Endothelial cell of umbilical vein (primary cell): Measurements from ENCODE around the gene TRIM46. TPM values are rescaled to one million over a fixed set of nuclear protein-coding genes. Genes with fewer than 3 reads are reported as not detected.

Source experiments
- BruUV-seq: library from RNA; stranded (reverse); fragments of 400-500 nt; replicated peaks from 2 replicates; lab custom pipeline; 2021; lab: Mats Ljungman, UMichigan
- CTCF ChIA-PET: fragments of 300-600, 350-600 bp; sonication (Branson Sonifier 250); formaldehyde crosslinking; loops from one replicate; lab custom pipeline; 2021; ENCODE audit warnings: antibody characterized with exemption, inconsistent platforms; lab: Charles Lee
- POLR2A ChIA-PET: fragments of 300-600, 350-600 bp; sonication (Branson Sonifier 250); formaldehyde crosslinking; loops from one replicate; lab custom pipeline; 2021; ENCODE audit warnings: antibody characterized with exemption, inconsistent platforms; lab: Charles Lee
- DNase-seq: peaks from one replicate; pipeline ENCODE4 v3.0.0-alpha.2; 2011; ENCODE audit warnings: low read depth, low spot score
- FAIRE-seq: peaks from 2 replicates; lab custom pipeline; 2011; peaks lifted over from hg19 to GRCh38; lab: Jason Lieb, UNC
- H2AFZ ChIP-seq: 2 replicates; pipeline ENCODE4 v1.6.0; 2012; ENCODE audit warnings: low read depth, low read length, control low read depth, inconsistent platforms
- H3K27ac ChIP-seq: 2 replicates; pipeline ENCODE4 v1.5.1; 2011; ENCODE audit warnings: low read depth, mild to moderate bottlenecking, control low read depth, low read length, moderate library complexity; ENCODE audit not compliant: insufficient read depth
- H3K27me3 ChIP-seq, 2 experiments: 2 replicates each; pipeline versions ENCODE4 v1.6.0 to v1.6.1; 2011; ENCODE audit warnings: low read length in 2 of 2, mixed read lengths in 1 of 2; ENCODE audit not compliant: control insufficient read depth in 2 of 2, insufficient read depth in 2 of 2
- H3K36me3 ChIP-seq, 2 experiments: 2 replicates in 1 of 2; 3 replicates in 1 of 2; pipeline ENCODE4 v1.5.1; 2011; ENCODE audit warnings: low read length in 2 of 2, mild to moderate bottlenecking in 1 of 2, moderate library complexity in 1 of 2; ENCODE audit not compliant: control insufficient read depth in 2 of 2, insufficient read depth in 2 of 2; ENCODE audit errors: extremely low read depth in 1 of 2
- H3K4me1 ChIP-seq: 3 replicates; pipeline ENCODE4 v1.5.1; 2011; ENCODE audit warnings: mild to moderate bottlenecking, low read length; ENCODE audit not compliant: control insufficient read depth, insufficient read depth; ENCODE audit errors: extremely low read depth
- H3K4me2 ChIP-seq: 2 replicates; pipeline ENCODE4 v1.6.1; 2011; ENCODE audit warnings: low read length, control low read depth, mixed read lengths; ENCODE audit not compliant: insufficient read depth
- H3K4me3 ChIP-seq, 3 experiments: fragments of 200-600 bp in 1 of 3; sonication (generic), shearing (Covaris generic) in 1 of 3; replicated peaks in 1 of 3; 2 replicates each; pipeline ENCODE4 v1.5.1; 2011 to 2016; ENCODE audit warnings: control low read depth in 3 of 3, low read length in 3 of 3, mild to moderate bottlenecking in 2 of 3, inconsistent platforms in 1 of 3, low read depth in 1 of 3, moderate library complexity in 1 of 3; ENCODE audit not compliant: insufficient read depth in 1 of 3
- H3K79me2 ChIP-seq: 2 replicates; pipeline ENCODE4 v1.6.0; 2012; ENCODE audit warnings: low read length, inconsistent platforms; ENCODE audit not compliant: control insufficient read depth, insufficient read depth
- H3K9ac ChIP-seq: replicated peaks from 2 replicates; pipeline ENCODE3; 2011; ENCODE audit warnings: low read length, control low read depth; ENCODE audit not compliant: insufficient read depth; ENCODE audit errors: extremely low read depth
- H3K9me1 ChIP-seq: replicated peaks from 3 replicates; pipeline ENCODE4 v1.6.0; 2011; ENCODE audit warnings: mild to moderate bottlenecking, low read length; ENCODE audit not compliant: control insufficient read depth, insufficient read depth; ENCODE audit errors: extremely low read depth
- H3K9me3 ChIP-seq: replicated peaks from 2 replicates; pipeline ENCODE4 v1.5.1; 2012; ENCODE audit warnings: low read length, inconsistent platforms; ENCODE audit not compliant: control insufficient read depth, insufficient read depth
- H4K20me1 ChIP-seq: replicated peaks from 2 replicates; pipeline ENCODE3; 2011; ENCODE audit warnings: mild to moderate bottlenecking, low read length; ENCODE audit not compliant: control insufficient read depth, insufficient read depth; ENCODE audit errors: extremely low read depth
- FOS ChIP-seq: IDR thresholded peaks from 2 replicates; pipeline ENCODE4 v1.6.1; 2011; ENCODE audit warnings: mild to moderate bottlenecking, low read length, moderate library complexity, borderline replicate concordance; ENCODE audit not compliant: insufficient read depth
- JUN ChIP-seq: IDR thresholded peaks from 2 replicates; pipeline ENCODE4 v1.6.1; 2011; ENCODE audit warnings: borderline replicate concordance, low read depth; ENCODE audit not compliant: insufficient read length, insufficient read depth
- MAX ChIP-seq: IDR thresholded peaks from 2 replicates; pipeline ENCODE4 v1.6.1; 2011; ENCODE audit not compliant: insufficient read depth, insufficient read length
- dilution Hi-C: fragments of 300-500 bp; cut with MboI; formaldehyde crosslinking; loops from one replicate; pipeline ENCODE4 v1.15.0; 2019; ENCODE audit warnings: low sequenced_read_pairs; ENCODE audit not compliant: extremely low pct_ligation_motif_present
- intact Hi-C: fragments of 100-400 bp; cut with micrococcal nuclease; formaldehyde crosslinking; loops from one replicate; pipeline ENCODE4 v1.10.0; 2022
- polyA plus RNA-seq, 4 experiments: library from polyadenylated mRNA; depleted of rRNA in 3 of 4; stranded (reverse) in 3 of 4; unstranded in 1 of 4; fragments of >200 nt; gene quantifications; 2 replicates each; pipeline versions ENCODE4 v1.2.1 to v1.2.3, GENCODE V29; 2011 to 2012; ENCODE audit warnings: missing spikeins in 1 of 4
- total RNA-seq: library from RNA; stranded (reverse); gene quantifications from 2 replicates; pipeline ENCODE4 v1.2.3, GENCODE V29; 2021
- TF ChIP-seq, protein P1 (sequence below), 2 donors: IDR thresholded peaks; 1 replicate in 1 of 2; 2 replicates in 1 of 2; pipeline ENCODE4 v1.5.1; 2011; ENCODE audit warnings: low read length in 2 of 2, mild to moderate bottlenecking in 2 of 2, moderate library complexity in 2 of 2, control low read depth in 1 of 2, inconsistent platforms in 1 of 2, low read depth in 1 of 2; ENCODE audit not compliant: insufficient read depth in 1 of 2; ENCODE audit errors: extremely low read depth in 1 of 2

The TRIM46 gene
- total and polyA plus RNA-seq, 2 donors (not counting 3 experiments of a cell fraction or from before 2014, with no cell fraction given) = 9.5 to 10.0 TPM

- dilution Hi-C loops (no loop called here), intact Hi-C loops (no loop called here)
- H3K4me1 ChIP-seq = peaks cover 3% of the 10 kb centered on the region
- H3K9me1 ChIP-seq = no peaks in the 10 kb centered on the region
- no peaks in the 10 kb centered on the region for H3K9me3 ChIP-seq
- no peaks in the 10 kb centered on the region for H3K79me2 ChIP-seq
- TF ChIP-seq JUN (no peak), MAX (no peak), FOS (no peak)
- TF ChIP-seq, protein P1, sequence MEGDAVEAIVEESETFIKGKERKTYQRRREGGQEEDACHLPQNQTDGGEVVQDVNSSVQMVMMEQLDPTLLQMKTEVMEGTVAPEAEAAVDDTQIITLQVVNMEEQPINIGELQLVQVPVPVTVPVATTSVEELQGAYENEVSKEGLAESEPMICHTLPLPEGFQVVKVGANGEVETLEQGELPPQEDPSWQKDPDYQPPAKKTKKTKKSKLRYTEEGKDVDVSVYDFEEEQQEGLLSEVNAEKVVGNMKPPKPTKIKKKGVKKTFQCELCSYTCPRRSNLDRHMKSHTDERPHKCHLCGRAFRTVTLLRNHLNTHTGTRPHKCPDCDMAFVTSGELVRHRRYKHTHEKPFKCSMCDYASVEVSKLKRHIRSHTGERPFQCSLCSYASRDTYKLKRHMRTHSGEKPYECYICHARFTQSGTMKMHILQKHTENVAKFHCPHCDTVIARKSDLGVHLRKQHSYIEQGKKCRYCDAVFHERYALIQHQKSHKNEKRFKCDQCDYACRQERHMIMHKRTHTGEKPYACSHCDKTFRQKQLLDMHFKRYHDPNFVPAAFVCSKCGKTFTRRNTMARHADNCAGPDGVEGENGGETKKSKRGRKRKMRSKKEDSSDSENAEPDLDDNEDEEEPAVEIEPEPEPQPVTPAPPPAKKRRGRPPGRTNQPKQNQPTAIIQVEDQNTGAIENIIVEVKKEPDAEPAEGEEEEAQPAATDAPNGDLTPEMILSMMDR (IDR thresholded peaks at IDR 0.05; ENCODE audit: extremely low read depth in 1 of 2, insufficient read depth in 1 of 2, low read depth in 1 of 2, low read length in 2 of 2) = no peak
- no peaks in the 10 kb centered on the region for H3K27me3 ChIP-seq
- ChIA-PET CTCF (interaction anchor here (2.0 kb wide), 1 partner anchor 14 kb away, joined by 31 read pairs; no protein-coding TSS in a partner anchor), POLR2A (no interaction called here)
- no peak overlapping the region for H3K9ac ChIP-seq
- FAIRE-seq (no peak), DNase-seq (no peak)
- no peak overlapping the region for H2AFZ ChIP-seq
- BruUV-seq = no TSS peak
- H4K20me1 ChIP-seq = no peaks in the 10 kb centered on the region
- H3K36me3 ChIP-seq = peaks cover 4 to 26% of the 10 kb centered on the region in 2 experiments
- no peak overlapping the region for H3K4me2 ChIP-seq
- H3K27ac ChIP-seq = no peak overlapping the region
- no peak overlapping the region for H3K4me3 ChIP-seq
These were observed 4.9 kb downstream of the TRIM46 start for GRCh38 chr1:155178441-155179111.
